HL-60 (cell line): ENCODE data around the gene LRP1B.

ENCODE experiments used
- DNase-seq, 2 experiments: peaks; one replicate each; pipeline ENCODE4 v3.0.0-alpha.2; 2010 to 2020; ENCODE audit warnings: low read depth in 1 of 2, low spot score in 1 of 2
- H3K27ac ChIP-seq: fragments of 250-450 bp; sonication (Bioruptor Pico); replicated peaks from 2 replicates; pipeline ENCODE4 v1.5.1; 2020; ENCODE audit warnings: mild to moderate bottlenecking, moderate library complexity
- H3K27me3 ChIP-seq: fragments of 250-450 bp; sonication (Bioruptor Pico); 2 replicates; pipeline ENCODE4 v1.5.1; 2021; ENCODE audit warnings: mild to moderate bottlenecking, moderate library complexity; ENCODE audit not compliant: insufficient read depth, poor library complexity, severe bottlenecking
- H3K4me3 ChIP-seq: replicated peaks from 2 replicates; pipeline ENCODE4 v1.5.1; 2011; ENCODE audit warnings: mild to moderate bottlenecking, control low read depth, low read length; ENCODE audit not compliant: insufficient read depth
- CTCF ChIP-seq: IDR thresholded peaks from one replicate; pipeline ENCODE4 v1.5.1; 2011; ENCODE audit warnings: low read length, control low read depth, inconsistent platforms; ENCODE audit not compliant: insufficient read depth
- GABPA ChIP-seq: IDR thresholded peaks from 2 replicates; pipeline ENCODE4 v1.6.1; 2012; ENCODE audit warnings: low read depth
- POLR2AphosphoS5 ChIP-seq: IDR thresholded peaks from 2 replicates; pipeline ENCODE4 v1.6.1; 2012; ENCODE audit warnings: low read depth
- REST ChIP-seq: IDR thresholded peaks from 2 replicates; pipeline ENCODE4 v1.6.1; 2012; ENCODE audit warnings: low read depth; ENCODE audit not compliant: insufficient replicate concordance
- SPI1 ChIP-seq: IDR thresholded peaks from 2 replicates; pipeline ENCODE4 v1.6.1; 2012; ENCODE audit warnings: low read depth, mild to moderate bottlenecking, borderline replicate concordance

The LRP1B gene

GRCh38 chr2:141063406-141063805, 1067.4 kb downstream of the LRP1B start:
- H3K4me3 ChIP-seq: no peak overlapping the region
- no peaks in the 10 kb centered on the region for H3K27me3 ChIP-seq
- H3K27ac ChIP-seq: no peak overlapping the region
- no peak for TF ChIP-seq POLR2AphosphoS5
- TF ChIP-seq GABPA: no peak
- no peak for TF ChIP-seq CTCF
- no peak for TF ChIP-seq REST
- TF ChIP-seq SPI1: no peak
- DNase-seq: no peak

- H3K27me3 ChIP-seq: no peaks in the 10 kb centered on the region
Measured at GRCh38 chr2:141062443-141062842, 1068.4 kb downstream of the LRP1B start.

GRCh38 chr2:141062031-141062430, 1068.8 kb downstream of the LRP1B start:
- no peak for DNase-seq
- H3K27me3 ChIP-seq: no peaks in the 10 kb centered on the region
- no peak overlapping the region for H3K27ac ChIP-seq
- no peak overlapping the region for H3K4me3 ChIP-seq
- no peak for TF ChIP-seq SPI1
- TF ChIP-seq POLR2AphosphoS5: no peak
- no peak for TF ChIP-seq REST
- TF ChIP-seq GABPA: no peak
- no peak for TF ChIP-seq CTCF

More at GRCh38 chr2:141062443-141062842, 1068.4 kb downstream of the LRP1B start:
- H3K27ac ChIP-seq: no peak overlapping the region
- no peak for DNase-seq
- no peak overlapping the region for H3K4me3 ChIP-seq
- no peak for TF ChIP-seq SPI1
- no peak for TF ChIP-seq POLR2AphosphoS5

GRCh38 chr2:141058556-141058955, 1072.3 kb downstream of the LRP1B start:
- H3K27me3 ChIP-seq: no peaks in the 10 kb centered on the region
- TF ChIP-seq REST: no peak
- no peak for TF ChIP-seq CTCF
- TF ChIP-seq POLR2AphosphoS5: no peak
- no peak for TF ChIP-seq SPI1
- no peak for TF ChIP-seq GABPA
- no peak overlapping the region for H3K4me3 ChIP-seq
- DNase-seq: no peak
- H3K27ac ChIP-seq: no peak overlapping the region
